GM18498 (cell line): ENCODE measurements around the gene NKAPL.
A peak's percentile ranks its signal among the peaks of the same experiment; 100 is the strongest.

ENCODE experiments used
- ATAC-seq: cut with Tn5 transposase; IDR thresholded peaks from one replicate; pipeline ENCODE4 v1.9.1; 2021; ENCODE audit warnings: mild to moderate bottlenecking, moderate library complexity; ENCODE audit not compliant: unreplicated experiment

The NKAPL gene

DNA sequence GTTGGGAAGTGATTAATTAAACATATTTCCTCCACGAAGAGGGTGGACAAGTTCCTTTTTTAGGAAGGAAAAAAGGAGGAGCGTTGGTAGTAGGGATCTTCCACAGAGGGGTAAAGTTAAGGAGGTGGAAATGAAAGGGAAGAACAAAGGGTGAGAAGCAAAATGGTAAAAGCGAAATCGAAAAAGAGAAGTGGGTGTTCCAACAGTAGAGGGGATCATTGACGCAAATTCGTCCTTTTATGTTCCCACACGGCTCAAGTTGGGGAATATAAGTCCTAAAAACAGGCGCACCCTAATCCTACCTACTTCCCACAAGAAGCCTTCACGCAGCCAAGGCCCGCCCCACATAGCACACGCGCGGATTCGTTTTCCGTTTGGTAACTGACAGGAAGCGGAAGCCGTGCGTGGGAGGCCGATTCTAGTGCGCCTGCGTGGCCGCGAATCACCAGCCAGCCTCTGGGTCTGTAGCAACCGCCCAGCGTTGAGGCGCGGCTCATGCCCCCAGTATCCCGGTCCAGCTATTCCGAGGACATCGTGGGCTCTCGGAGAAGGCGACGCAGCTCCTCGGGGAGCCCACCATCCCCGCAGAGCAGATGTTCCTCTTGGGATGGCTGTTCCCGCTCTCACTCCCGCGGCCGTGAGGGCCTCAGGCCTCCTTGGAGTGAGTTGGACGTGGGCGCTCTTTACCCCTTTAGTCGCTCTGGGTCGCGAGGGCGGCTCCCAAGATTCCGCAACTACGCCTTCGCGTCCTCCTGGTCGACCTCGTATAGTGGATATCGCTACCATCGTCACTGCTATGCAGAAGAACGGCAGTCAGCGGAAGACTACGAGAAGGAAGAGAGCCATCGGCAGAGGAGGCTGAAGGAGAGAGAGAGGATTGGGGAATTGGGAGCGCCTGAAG is at the start of gene NKAPL:
Gene NKAPL, plus strand, starts transcription at position 421 of the 901 bp plus-strand sequence. Its CDS starts 75 bp downstream, at position 496.
- ATAC-seq, result peak; percentile 57

GRCh38 chr6:28209753-28210535 is 49.2 kb upstream of the NKAPL start:
- no peak for ATAC-seq

GRCh38 chr6:28211840-28212509 is 47.1 kb upstream of the NKAPL start:
- no peak for ATAC-seq

GRCh38 chr6:28212510-28213212 is 46.4 kb upstream of the NKAPL start:
- ATAC-seq, result peak; percentile 67

DNA sequence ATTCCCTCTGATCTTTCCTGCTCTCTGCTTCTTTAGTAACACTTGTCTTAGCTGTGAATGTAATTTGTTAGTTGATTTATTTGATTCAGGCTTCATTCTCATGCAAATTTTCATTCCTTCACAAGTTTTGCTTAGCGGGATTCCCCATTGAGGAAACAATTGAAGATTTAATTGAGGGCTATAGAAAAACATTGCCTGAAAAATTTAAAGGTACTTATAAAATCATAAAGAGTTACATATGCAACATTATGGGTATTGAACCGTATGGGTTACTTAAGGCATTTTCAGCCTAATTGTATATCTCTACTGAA is 45.9 kb upstream of the NKAPL start:
- ATAC-seq, result no peak

- no peak for ATAC-seq
These were observed 43.7 kb upstream of the NKAPL start for GRCh38 chr6:28215425-28215824.

GRCh38 chr6:28217890-28218289 is 41.2 kb upstream of the NKAPL start:
- ATAC-seq, result no peak

DNA sequence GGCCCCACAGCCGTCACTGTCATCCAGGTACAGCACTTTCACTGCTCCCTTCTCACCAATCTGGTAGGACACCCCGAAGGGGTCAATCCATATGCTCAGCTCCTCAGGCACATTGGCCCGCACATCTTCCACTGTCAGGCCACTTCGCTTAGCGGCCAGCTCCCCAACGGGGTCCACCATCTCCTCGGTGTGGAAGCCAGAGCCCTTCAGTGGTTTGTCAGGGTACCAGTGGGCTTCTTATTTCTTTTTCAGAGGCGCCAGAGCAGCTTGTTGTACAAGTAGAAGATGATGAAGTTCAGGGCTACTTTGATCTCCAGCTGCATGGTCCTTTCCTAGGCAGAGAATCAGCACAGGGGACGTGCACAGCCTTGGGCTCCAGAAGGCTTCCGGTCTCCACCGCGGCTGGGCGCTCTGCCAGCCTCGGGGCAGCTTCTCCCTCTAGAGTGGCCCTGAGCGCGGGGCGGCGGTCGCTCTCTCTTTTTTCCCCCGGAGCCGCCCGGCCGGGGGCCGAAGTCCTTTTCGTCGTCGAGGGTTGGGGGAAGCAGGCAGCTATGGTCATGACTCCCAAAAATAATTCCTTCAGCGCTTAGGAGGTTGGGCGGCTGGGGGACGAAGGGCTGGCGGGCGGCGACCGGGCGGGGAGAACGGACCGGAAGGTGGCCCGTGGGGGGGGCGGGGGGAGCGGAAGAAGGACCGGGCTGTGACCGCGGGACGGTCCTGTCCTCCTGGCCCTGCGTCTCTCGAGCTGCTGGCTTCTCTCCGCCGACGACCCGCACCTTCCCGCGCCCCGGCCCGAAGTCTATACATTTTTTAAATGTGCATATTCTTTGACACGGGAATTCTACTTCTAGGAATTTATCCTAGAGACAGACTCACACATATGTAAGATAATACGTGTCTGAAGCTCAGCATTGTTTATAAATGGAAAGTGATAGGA is 40.5 kb upstream of the NKAPL start:
- ATAC-seq, result peak; percentile 82

DNA sequence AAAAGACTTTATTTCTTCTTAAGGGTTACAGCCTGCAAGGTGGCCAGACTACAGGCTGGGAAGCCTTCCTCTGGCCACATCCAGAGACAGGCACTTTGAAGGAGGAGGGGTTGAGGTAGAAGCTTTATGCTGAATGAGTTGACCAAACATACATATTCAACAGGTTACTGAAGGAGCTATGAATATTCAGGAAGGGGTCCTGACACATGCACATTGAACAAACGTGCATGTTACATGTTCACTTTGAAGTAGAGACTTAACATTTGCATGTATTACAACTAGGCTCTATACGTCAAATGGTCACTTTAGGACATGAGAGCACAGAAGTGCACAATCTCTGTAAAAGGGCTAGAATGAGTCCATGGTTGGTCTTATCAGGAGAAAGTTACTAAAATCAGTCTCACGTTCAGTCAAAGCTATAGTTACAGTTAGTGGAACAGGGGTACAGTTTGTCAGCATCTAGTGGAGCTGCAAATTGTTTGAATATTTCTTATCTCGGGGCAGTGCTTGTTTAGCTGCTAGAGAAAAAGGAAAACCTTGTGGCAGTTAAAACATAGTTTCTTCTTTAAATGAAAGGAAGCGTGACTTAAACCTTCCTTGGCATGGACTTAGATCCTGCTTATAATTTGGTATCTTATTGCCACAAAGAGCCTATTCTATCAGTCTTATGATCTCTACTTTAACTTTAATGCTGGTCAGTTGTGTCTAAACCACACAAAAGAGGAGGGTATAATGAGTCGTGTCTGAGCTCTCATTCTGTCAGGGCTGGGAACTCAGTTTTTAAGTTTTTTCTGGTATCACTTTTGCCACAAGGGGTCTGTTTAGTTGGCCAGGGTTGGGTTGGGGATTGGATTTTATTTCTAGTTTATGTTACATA is 38.6 kb upstream of the NKAPL start:
- no peak for ATAC-seq

DNA sequence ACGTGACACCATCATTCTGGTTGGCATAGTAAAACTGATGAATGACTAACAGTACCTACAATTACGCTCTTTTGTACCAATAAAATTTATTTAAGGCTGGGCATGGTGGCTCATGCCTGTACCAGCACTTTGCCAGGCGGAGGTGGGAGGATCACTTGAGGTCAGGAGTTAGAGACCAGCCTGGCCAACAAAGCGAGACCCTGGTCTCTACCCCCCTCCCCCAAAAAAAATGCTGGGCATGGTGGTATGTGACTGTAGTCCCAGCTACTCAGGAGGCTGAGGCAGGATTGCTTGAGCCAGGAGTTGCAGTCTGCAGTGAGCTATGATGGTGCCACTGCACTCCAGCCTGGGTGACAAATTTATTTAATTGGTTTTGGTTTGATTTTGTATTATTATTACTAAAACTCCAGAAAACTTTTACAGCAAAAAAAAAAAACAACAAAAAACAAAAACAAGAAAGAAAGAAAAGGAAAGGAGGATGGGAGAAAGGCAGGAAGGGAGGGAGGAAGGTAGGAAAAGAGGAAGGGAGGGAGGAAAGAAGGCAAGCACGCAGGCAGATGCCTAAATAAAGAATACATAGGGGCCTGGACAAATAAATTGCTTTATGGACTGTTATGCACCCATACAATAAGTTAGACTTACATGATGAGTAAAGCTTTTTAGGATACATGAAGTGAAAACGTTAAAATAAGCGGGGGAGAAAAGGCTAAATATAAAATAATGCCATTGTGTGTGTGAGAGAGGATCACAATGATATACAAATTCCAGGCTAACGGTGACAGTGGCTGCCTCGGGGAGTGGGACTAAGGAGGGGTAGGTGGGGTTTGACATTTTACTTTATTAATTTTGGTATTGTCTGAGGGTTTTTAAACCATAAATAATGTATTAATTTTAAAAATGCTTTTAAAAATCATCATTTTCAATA is 34.7 kb upstream of the NKAPL start:
- no peak for ATAC-seq

DNA sequence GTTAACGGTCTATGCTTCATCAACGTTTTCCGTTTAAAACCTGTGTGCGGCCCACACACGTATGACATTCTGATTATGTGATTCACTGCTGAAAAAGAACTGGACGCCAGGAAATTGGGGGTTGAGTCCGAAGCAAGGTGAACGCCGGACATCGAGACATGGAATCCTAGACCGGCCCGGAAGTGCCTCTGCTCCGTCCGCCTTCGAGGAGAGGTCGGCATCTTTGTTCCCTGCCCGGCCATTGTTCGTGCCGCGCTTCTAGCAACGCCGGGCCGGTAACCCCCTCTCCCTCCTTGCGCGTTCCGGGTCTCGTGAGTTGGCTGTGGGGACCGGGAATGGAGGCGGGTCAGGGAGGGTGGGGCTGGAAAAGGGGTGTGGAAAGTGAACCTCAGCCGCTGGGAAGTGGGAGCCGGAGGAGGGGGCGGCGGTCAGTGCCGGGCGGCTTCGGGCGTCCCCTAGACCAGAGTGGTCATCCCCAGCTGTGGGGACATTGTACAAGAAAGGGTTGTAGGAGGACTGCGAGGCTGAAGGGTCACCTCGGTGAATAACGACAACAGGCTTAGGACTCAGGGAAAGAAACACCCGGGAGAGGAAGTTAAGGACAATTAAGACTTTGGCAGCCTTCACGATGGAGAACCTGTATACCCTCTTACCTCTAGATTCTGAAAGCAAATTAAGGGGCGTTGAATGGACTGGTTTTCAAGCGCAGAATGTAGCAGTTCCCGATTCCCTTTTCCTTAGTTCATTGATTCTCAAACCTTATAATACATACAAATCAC is 33.9 kb upstream of the NKAPL start, which contains the start of gene ZSCAN9:
Gene ZSCAN9, plus strand, starts transcription at position 220 of the 779 bp plus-strand sequence. CDS start 1,810 bp downstream, outside the sequence.
- peak; percentile 95 for ATAC-seq

GRCh38 chr6:28226460-28226859 is 32.6 kb upstream of the NKAPL start:
- ATAC-seq, result no peak

DNA sequence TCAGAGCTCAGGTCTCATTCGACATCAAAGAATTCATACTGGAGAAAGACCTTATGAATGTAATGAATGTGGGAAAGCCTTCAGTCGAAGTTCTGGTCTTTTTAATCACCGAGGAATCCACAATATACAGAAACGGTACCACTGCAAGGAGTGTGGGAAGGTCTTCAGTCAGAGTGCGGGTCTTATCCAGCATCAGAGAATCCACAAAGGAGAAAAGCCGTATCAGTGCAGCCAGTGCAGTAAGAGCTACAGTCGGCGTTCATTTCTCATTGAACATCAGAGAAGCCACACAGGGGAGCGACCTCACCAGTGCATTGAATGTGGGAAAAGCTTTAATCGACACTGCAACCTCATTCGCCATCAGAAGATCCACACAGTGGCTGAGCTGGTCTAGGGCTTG is 26.3 kb upstream of the NKAPL start:
- ATAC-seq, result no peak

DNA sequence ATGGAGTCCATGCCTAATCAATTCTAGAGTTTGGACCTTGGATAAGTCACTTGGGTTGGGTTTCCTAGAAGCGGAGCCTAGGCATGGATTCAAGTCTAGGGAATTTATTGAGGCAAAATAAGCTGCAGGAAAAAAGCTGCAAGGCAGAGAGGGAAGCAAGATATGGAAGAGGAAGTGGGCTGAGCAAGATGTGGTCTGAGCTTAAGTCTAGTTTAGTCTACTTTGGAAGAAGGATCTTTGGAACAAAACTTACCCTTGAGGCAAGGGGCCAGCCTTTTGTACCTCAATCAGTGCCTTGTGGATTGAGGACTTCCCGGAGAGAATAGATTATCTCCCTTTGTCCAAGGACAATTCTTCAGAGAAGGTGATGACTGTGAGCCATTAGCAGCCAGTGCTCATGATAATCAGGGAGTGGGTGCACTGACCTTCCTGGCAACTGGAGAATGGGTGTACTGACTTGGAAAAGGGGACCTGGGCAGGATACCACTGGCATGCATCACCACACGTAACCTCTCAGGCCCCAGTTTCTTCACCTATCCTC is 23.1 kb upstream of the NKAPL start:
- no peak for ATAC-seq

DNA sequence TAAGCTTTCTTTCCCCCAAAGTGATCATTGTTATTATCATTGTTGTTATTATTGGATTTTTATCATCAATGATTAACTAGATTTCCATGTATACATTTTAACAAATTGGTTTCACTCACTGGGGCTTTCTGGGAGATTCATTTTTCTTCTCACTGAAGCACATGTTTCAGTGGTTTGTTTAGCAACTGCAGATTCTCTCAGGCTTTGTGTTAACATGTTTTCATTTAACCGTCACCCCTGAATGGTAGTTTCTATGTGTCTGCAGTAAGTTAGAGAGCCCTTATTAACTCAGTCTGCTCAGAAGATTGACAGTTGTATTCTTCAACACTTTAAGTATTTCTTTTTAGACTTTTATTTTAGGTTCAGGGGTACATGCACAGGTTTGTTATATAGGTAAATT is 19.5 kb upstream of the NKAPL start:
- ATAC-seq, result peak; percentile 71

- no peak for ATAC-seq
These were observed 18.6 kb upstream of the NKAPL start for GRCh38 chr6:28240471-28240870.

- no peak for ATAC-seq
These were observed 15.2 kb upstream of the NKAPL start for GRCh38 chr6:28243946-28244345.
